Endothelial cell of umbilical vein (primary cell): ENCODE results near the gene FGF22. TPM values are rescaled to one million over a fixed set of nuclear protein-coding genes. Genes with fewer than 3 reads are reported as not detected.

Experiments
- BruUV-seq: library from RNA; stranded (reverse); fragments of 400-500 nt; replicated peaks from 2 replicates; lab custom pipeline; 2021; lab: Mats Ljungman, UMichigan
- CTCF ChIA-PET: fragments of 300-600, 350-600 bp; sonication (Branson Sonifier 250); formaldehyde crosslinking; loops from one replicate; lab custom pipeline; 2021; ENCODE audit warnings: antibody characterized with exemption, inconsistent platforms; lab: Charles Lee
- POLR2A ChIA-PET: fragments of 300-600, 350-600 bp; sonication (Branson Sonifier 250); formaldehyde crosslinking; loops from one replicate; lab custom pipeline; 2021; ENCODE audit warnings: antibody characterized with exemption, inconsistent platforms; lab: Charles Lee
- DNase-seq: peaks from one replicate; pipeline ENCODE4 v3.0.0-alpha.2; 2011; ENCODE audit warnings: low read depth, low spot score
- FAIRE-seq: peaks from 2 replicates; lab custom pipeline; 2011; peaks lifted over from hg19 to GRCh38; lab: Jason Lieb, UNC
- H2AFZ ChIP-seq: 2 replicates; pipeline ENCODE4 v1.6.0; 2012; ENCODE audit warnings: low read depth, low read length, control low read depth, inconsistent platforms
- H3K27ac ChIP-seq: 2 replicates; pipeline ENCODE4 v1.5.1; 2011; ENCODE audit warnings: low read depth, mild to moderate bottlenecking, control low read depth, low read length, moderate library complexity; ENCODE audit not compliant: insufficient read depth
- H3K27me3 ChIP-seq, 2 experiments: 2 replicates each; pipeline versions ENCODE4 v1.6.0 to v1.6.1; 2011; ENCODE audit warnings: low read length in 2 of 2, mixed read lengths in 1 of 2; ENCODE audit not compliant: control insufficient read depth in 2 of 2, insufficient read depth in 2 of 2
- H3K36me3 ChIP-seq, 2 experiments: 2 replicates in 1 of 2; 3 replicates in 1 of 2; pipeline ENCODE4 v1.5.1; 2011; ENCODE audit warnings: low read length in 2 of 2, mild to moderate bottlenecking in 1 of 2, moderate library complexity in 1 of 2; ENCODE audit not compliant: control insufficient read depth in 2 of 2, insufficient read depth in 2 of 2; ENCODE audit errors: extremely low read depth in 1 of 2
- H3K4me1 ChIP-seq: 3 replicates; pipeline ENCODE4 v1.5.1; 2011; ENCODE audit warnings: mild to moderate bottlenecking, low read length; ENCODE audit not compliant: control insufficient read depth, insufficient read depth; ENCODE audit errors: extremely low read depth
- H3K4me2 ChIP-seq: 2 replicates; pipeline ENCODE4 v1.6.1; 2011; ENCODE audit warnings: low read length, control low read depth, mixed read lengths; ENCODE audit not compliant: insufficient read depth
- H3K4me3 ChIP-seq, 3 experiments: fragments of 200-600 bp in 1 of 3; sonication (generic), shearing (Covaris generic) in 1 of 3; replicated peaks in 1 of 3; 2 replicates each; pipeline ENCODE4 v1.5.1; 2011 to 2016; ENCODE audit warnings: control low read depth in 3 of 3, low read length in 3 of 3, mild to moderate bottlenecking in 2 of 3, inconsistent platforms in 1 of 3, low read depth in 1 of 3, moderate library complexity in 1 of 3; ENCODE audit not compliant: insufficient read depth in 1 of 3
- H3K79me2 ChIP-seq: 2 replicates; pipeline ENCODE4 v1.6.0; 2012; ENCODE audit warnings: low read length, inconsistent platforms; ENCODE audit not compliant: control insufficient read depth, insufficient read depth
- H3K9ac ChIP-seq: replicated peaks from 2 replicates; pipeline ENCODE3; 2011; ENCODE audit warnings: low read length, control low read depth; ENCODE audit not compliant: insufficient read depth; ENCODE audit errors: extremely low read depth
- H3K9me1 ChIP-seq: replicated peaks from 3 replicates; pipeline ENCODE4 v1.6.0; 2011; ENCODE audit warnings: mild to moderate bottlenecking, low read length; ENCODE audit not compliant: control insufficient read depth, insufficient read depth; ENCODE audit errors: extremely low read depth
- H3K9me3 ChIP-seq: replicated peaks from 2 replicates; pipeline ENCODE4 v1.5.1; 2012; ENCODE audit warnings: low read length, inconsistent platforms; ENCODE audit not compliant: control insufficient read depth, insufficient read depth
- H4K20me1 ChIP-seq: replicated peaks from 2 replicates; pipeline ENCODE3; 2011; ENCODE audit warnings: mild to moderate bottlenecking, low read length; ENCODE audit not compliant: control insufficient read depth, insufficient read depth; ENCODE audit errors: extremely low read depth
- CTCF ChIP-seq, 2 donors: IDR thresholded peaks; 1 replicate in 1 of 2; 2 replicates in 1 of 2; pipeline ENCODE4 v1.5.1; 2011; ENCODE audit warnings: low read length in 2 of 2, mild to moderate bottlenecking in 2 of 2, moderate library complexity in 2 of 2, control low read depth in 1 of 2, inconsistent platforms in 1 of 2, low read depth in 1 of 2; ENCODE audit not compliant: insufficient read depth in 1 of 2; ENCODE audit errors: extremely low read depth in 1 of 2
- EZH2 ChIP-seq: IDR thresholded peaks from 2 replicates; pipeline ENCODE4 v1.6.1; 2012; ENCODE audit warnings: borderline replicate concordance, low read depth, mild to moderate bottlenecking, moderate library complexity, low read length, inconsistent platforms; ENCODE audit not compliant: severe bottlenecking
- FOS ChIP-seq: IDR thresholded peaks from 2 replicates; pipeline ENCODE4 v1.6.1; 2011; ENCODE audit warnings: mild to moderate bottlenecking, low read length, moderate library complexity, borderline replicate concordance; ENCODE audit not compliant: insufficient read depth
- GATA2 ChIP-seq: IDR thresholded peaks from 2 replicates; pipeline ENCODE4 v1.7.0; 2011; ENCODE audit warnings: low read depth, mild to moderate bottlenecking, moderate library complexity, mixed read lengths, low read length; ENCODE audit not compliant: insufficient read length, insufficient read depth
- JUN ChIP-seq: IDR thresholded peaks from 2 replicates; pipeline ENCODE4 v1.6.1; 2011; ENCODE audit warnings: borderline replicate concordance, low read depth; ENCODE audit not compliant: insufficient read length, insufficient read depth
- MAX ChIP-seq: IDR thresholded peaks from 2 replicates; pipeline ENCODE4 v1.6.1; 2011; ENCODE audit not compliant: insufficient read depth, insufficient read length
- MYC ChIP-seq: IDR thresholded peaks from one replicate; pipeline ENCODE4 v1.6.1; 2011; ENCODE audit warnings: mild to moderate bottlenecking, low read depth, low read length
- POLR2A ChIP-seq: IDR thresholded peaks from 2 replicates; pipeline ENCODE4 v1.6.1; 2012; ENCODE audit warnings: low read depth, mild to moderate bottlenecking, control low read depth, low read length
- POLR2AphosphoS5 ChIP-seq: IDR thresholded peaks from 2 replicates; pipeline ENCODE4 v1.6.1; 2012; ENCODE audit warnings: low read depth, mild to moderate bottlenecking, control low read depth, low read length, moderate library complexity; ENCODE audit not compliant: insufficient read depth
- dilution Hi-C: fragments of 300-500 bp; cut with MboI; formaldehyde crosslinking; loops from one replicate; pipeline ENCODE4 v1.15.0; 2019; ENCODE audit warnings: low sequenced_read_pairs; ENCODE audit not compliant: extremely low pct_ligation_motif_present
- intact Hi-C: fragments of 100-400 bp; cut with micrococcal nuclease; formaldehyde crosslinking; loops from one replicate; pipeline ENCODE4 v1.10.0; 2022
- polyA plus RNA-seq, 4 experiments: library from polyadenylated mRNA; depleted of rRNA in 3 of 4; stranded (reverse) in 3 of 4; unstranded in 1 of 4; fragments of >200 nt; gene quantifications; 2 replicates each; pipeline versions ENCODE4 v1.2.1 to v1.2.3, GENCODE V29; 2011 to 2012; ENCODE audit warnings: missing spikeins in 1 of 4
- total RNA-seq: library from RNA; stranded (reverse); gene quantifications from 2 replicates; pipeline ENCODE4 v1.2.3, GENCODE V29; 2021

The FGF22 gene
- total and polyA plus RNA-seq, 2 donors (not counting 3 experiments of a cell fraction or from before 2014, with no cell fraction given): 0.07 TPM; not detected in 1

DNA sequence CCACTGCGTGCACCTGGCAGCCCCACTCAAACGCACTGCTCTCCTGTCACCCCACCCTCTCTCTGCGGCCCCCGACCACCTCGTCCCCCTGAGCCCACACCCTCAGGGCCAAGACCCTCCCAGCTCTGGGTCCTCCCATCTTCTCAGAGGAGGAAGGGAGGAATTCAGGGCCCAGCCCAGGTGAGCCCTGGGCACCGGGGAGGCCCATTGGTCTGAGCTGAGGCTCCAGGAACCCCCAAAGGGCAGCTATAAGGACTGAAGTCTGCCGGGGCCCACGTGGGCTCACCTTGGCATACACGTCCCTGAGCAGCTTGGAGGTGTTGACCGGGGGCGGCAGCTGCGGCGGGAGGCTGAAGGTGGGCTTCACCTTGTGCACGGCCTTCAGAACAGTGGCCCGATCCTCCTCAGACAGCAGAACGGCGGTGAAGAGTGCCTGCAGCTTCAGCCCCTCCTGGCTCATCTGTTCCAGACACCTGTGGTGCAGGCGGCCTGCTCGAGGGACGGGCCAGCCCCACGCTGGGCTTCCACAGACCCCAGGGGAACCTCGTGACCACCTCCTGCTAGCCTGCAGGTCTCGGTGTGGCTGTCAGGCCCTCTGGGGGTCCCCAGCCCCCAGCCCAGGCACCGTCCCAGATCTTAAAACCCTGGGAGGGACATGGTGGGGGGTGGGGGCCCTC lies 15.1 kb upstream of the FGF22 start:
- DNase-seq (no peak), FAIRE-seq (no peak)
- TF ChIP-seq MAX (no peak), MYC (no peak), EZH2 (no peak), POLR2A (no peak), CTCF (IDR thresholded peaks at IDR 0.05; ENCODE audit: extremely low read depth in 1 of 2, insufficient read depth in 1 of 2, low read depth in 1 of 2, low read length in 2 of 2) (no peak), JUN (no peak), POLR2AphosphoS5 (no peak), FOS (no peak), GATA2 (no peak)
- H3K27ac ChIP-seq: no peak overlapping the region
- dilution Hi-C loops: no loop called here
- H3K4me1 ChIP-seq: no peaks in the 10 kb centered on the region
- no peak overlapping the region for H3K4me3 ChIP-seq
- no peaks in the 10 kb centered on the region for H3K79me2 ChIP-seq
- no peak overlapping the region for H3K9ac ChIP-seq
- H3K9me3 ChIP-seq: no peaks in the 10 kb centered on the region
- intact Hi-C loops: no loop called here
- peaks cover 0 to 26% of the 10 kb centered on the region in 2 experiments for H3K36me3 ChIP-seq
- ChIA-PET POLR2A (no interaction called here), CTCF (interaction anchor here (1.7 kb wide), 1 partner anchor 9 kb away, joined by 6 read pairs; no protein-coding TSS in a partner anchor)
- BruUV-seq: no TSS peak
- no peaks in the 10 kb centered on the region for H3K9me1 ChIP-seq
- H2AFZ ChIP-seq: no peak overlapping the region
- no peaks in the 10 kb centered on the region for H4K20me1 ChIP-seq
- H3K4me2 ChIP-seq: no peak overlapping the region
- H3K27me3 ChIP-seq: no peaks in the 10 kb centered on the region
